CD4-positive, alpha-beta T cell treated with Interleukin-17A for 4 hours (primary cell): ENCODE data around the gene SETD3.

Source experiments
- DNase-seq: peaks from one replicate; pipeline ENCODE4 v3.0.0-alpha.2; 2020; ENCODE audit warnings: mixed read lengths

Gene SETD3

GRCh38 chr14:99516156-99516870 is 35.7 kb upstream of the SETD3 start:
- no peak for DNase-seq

- DNase-seq, result no peak
Observed at GRCh38 chr14:99515301-99516155, 34.9 kb upstream of the SETD3 start.

- no peak for DNase-seq
Observed at GRCh38 chr14:99514552-99515300, 34.1 kb upstream of the SETD3 start.

GRCh38 chr14:99513946-99514551 is 33.4 kb upstream of the SETD3 start:
- DNase-seq, result no peak

- DNase-seq, result no peak
Observed at GRCh38 chr14:99513183-99513694, 32.6 kb upstream of the SETD3 start.

- no peak for DNase-seq
Observed at GRCh38 chr14:99512571-99513182, 32.0 kb upstream of the SETD3 start.

- DNase-seq, result no peak
Observed at GRCh38 chr14:99512110-99512449, 31.4 kb upstream of the SETD3 start.

- no peak for DNase-seq
Observed at GRCh38 chr14:99511421-99512109, 30.9 kb upstream of the SETD3 start.

GRCh38 chr14:99510556-99511139 is 30.0 kb upstream of the SETD3 start:
- no peak for DNase-seq

GRCh38 chr14:99509871-99510555 is 29.4 kb upstream of the SETD3 start:
- DNase-seq, result no peak

GRCh38 chr14:99508896-99509629 is 28.4 kb upstream of the SETD3 start:
- no peak for DNase-seq

- DNase-seq, result no peak
Observed at GRCh38 chr14:99507860-99508640, 27.4 kb upstream of the SETD3 start.

- no peak for DNase-seq
Observed at GRCh38 chr14:99506276-99506675, 25.6 kb upstream of the SETD3 start.

- DNase-seq, result no peak
Observed at GRCh38 chr14:99505089-99505488, 24.4 kb upstream of the SETD3 start.

- no peak for DNase-seq
Observed at GRCh38 chr14:99503848-99504453, 23.3 kb upstream of the SETD3 start.

GRCh38 chr14:99502989-99503421 is 22.3 kb upstream of the SETD3 start:
- DNase-seq, result no peak

- no peak for DNase-seq
Observed at GRCh38 chr14:99497894-99498293, 17.2 kb upstream of the SETD3 start.

- DNase-seq, result no peak
Observed at GRCh38 chr14:99497341-99497740, 16.7 kb upstream of the SETD3 start.

- DNase-seq, result no peak
Observed at GRCh38 chr14:99484106-99484505, 3.4 kb upstream of the SETD3 start.
